ENCODE data around the gene HHAT.

HHAT gene

GRCh38 chr1:210483821-210484220, 155.1 kb downstream of the HHAT start:
- no peak for DNase-seq (ENCODE audit: low read depth in 2 of 2)

- DNase-seq (ENCODE audit: low read depth in 2 of 2): no peak
These were observed 158.3 kb downstream of the HHAT start for GRCh38 chr1:210487021-210487420.

GRCh38 chr1:210489491-210489890, 160.8 kb downstream of the HHAT start:
- no peak for DNase-seq (ENCODE audit: low read depth in 2 of 2)

- DNase-seq (ENCODE audit: low read depth in 2 of 2): no peak
These were observed 162.1 kb downstream of the HHAT start for GRCh38 chr1:210490781-210491180.

- no peak for DNase-seq (ENCODE audit: low read depth in 2 of 2)
These were observed 167.4 kb downstream of the HHAT start for GRCh38 chr1:210496063-210496462.

- DNase-seq (ENCODE audit: low read depth in 2 of 2): no peak
These were observed 171.3 kb downstream of the HHAT start for GRCh38 chr1:210499956-210500355.

- DNase-seq (ENCODE audit: low read depth in 2 of 2): no peak
These were observed 172.1 kb downstream of the HHAT start for GRCh38 chr1:210500831-210501230.

GRCh38 chr1:210504286-210504685, 175.6 kb downstream of the HHAT start:
- no peak for DNase-seq (ENCODE audit: low read depth in 2 of 2)

- no peak for DNase-seq (ENCODE audit: low read depth in 2 of 2)
These were observed 177.1 kb downstream of the HHAT start for GRCh38 chr1:210505601-210506496.

GRCh38 chr1:210506689-210507088, 178.0 kb downstream of the HHAT start:
- no peak for DNase-seq (ENCODE audit: low read depth in 2 of 2)

- no peak for DNase-seq (ENCODE audit: low read depth in 2 of 2)
These were observed 187.5 kb downstream of the HHAT start for GRCh38 chr1:210516092-210516656.

- DNase-seq (ENCODE audit: low read depth in 2 of 2): no peak
These were observed 188.2 kb downstream of the HHAT start for GRCh38 chr1:210516697-210517459.

GRCh38 chr1:210523830-210524229, 195.1 kb downstream of the HHAT start:
- no peak for DNase-seq (ENCODE audit: low read depth in 2 of 2)

- DNase-seq (ENCODE audit: low read depth in 2 of 2): no peak
These were observed 197.2 kb downstream of the HHAT start for GRCh38 chr1:210525716-210526454.

GRCh38 chr1:210527091-210527490, 198.4 kb downstream of the HHAT start:
- no peak for DNase-seq (ENCODE audit: low read depth in 2 of 2)

GRCh38 chr1:210531475-210532222, 202.9 kb downstream of the HHAT start:
- DNase-seq (ENCODE audit: low read depth in 2 of 2): no peak

- no peak for DNase-seq (ENCODE audit: low read depth in 2 of 2)
These were observed 203.5 kb downstream of the HHAT start for GRCh38 chr1:210532223-210532598.

GRCh38 chr1:210535761-210536160, 207.1 kb downstream of the HHAT start:
- no peak for DNase-seq (ENCODE audit: low read depth in 2 of 2)

GRCh38 chr1:210536254-210536961, 207.7 kb downstream of the HHAT start:
- no peak for DNase-seq (ENCODE audit: low read depth in 2 of 2)

- no peak for DNase-seq (ENCODE audit: low read depth in 2 of 2)
These were observed 211.6 kb downstream of the HHAT start for GRCh38 chr1:210540288-210540687.

All from activated CD4-positive, alpha-beta T cell treated with anti-CD3 and anti-CD28 coated beads for 24 hours (primary cell).